SK-N-SH (cell line): ENCODE data around the gene PCK2. TPM values are rescaled to one million over a fixed set of nuclear protein-coding genes. Genes with fewer than 3 reads are reported as not detected.

Experiments used
- CTCF ChIA-PET: fragments of 300-600, 350-600 bp; formaldehyde crosslinking; extraction: SDS; loops from one replicate; lab custom pipeline; 2021; lab: Yijun Ruan, JAX
- POLR2A ChIA-PET: fragments of 350-600 bp; sonication (Branson Sonifier 250); formaldehyde crosslinking; extraction: SDS; loops from one replicate; lab custom pipeline; 2020; ENCODE audit warnings: antibody characterized with exemption, inconsistent platforms; lab: Yijun Ruan, JAX
- DNase-seq: peaks from one replicate; pipeline ENCODE4 v3.0.0; 2012
- H2AFZ ChIP-seq: fragments of 200-600 bp; sonication (generic); 2 replicates; pipeline ENCODE4 v1.8.1; 2016; ENCODE audit warnings: antibody characterized with exemption, mild to moderate bottlenecking, low read depth
- H3F3A ChIP-seq: fragments of 200-600 bp; sonication (generic); replicated peaks from 2 replicates; pipeline ENCODE3; 2016; ENCODE audit warnings: antibody characterized with exemption, mild to moderate bottlenecking; ENCODE audit not compliant: insufficient read depth
- H3K27ac ChIP-seq, 2 experiments: fragments of 200-500 bp in 1 of 2; fragments of 200-600 bp in 1 of 2; sonication (Bioruptor generic) in 1 of 2; sonication (generic), shearing (Covaris generic) in 1 of 2; 2 replicates each; pipeline versions ENCODE4 v1.5.1 to v1.6.1; 2014 to 2016; ENCODE audit warnings: low read depth in 2 of 2, inconsistent platforms in 1 of 2, low read length in 1 of 2, mild to moderate bottlenecking in 1 of 2, mixed read lengths in 1 of 2
- H3K27me3 ChIP-seq: fragments of 200-600 bp; sonication (generic), shearing (Covaris generic); 2 replicates; pipeline ENCODE4 v1.6.1; 2016; ENCODE audit warnings: mixed run types; ENCODE audit not compliant: insufficient read depth
- H3K36me3 ChIP-seq, 2 experiments: fragments of 200-500 bp in 1 of 2; fragments of 200-600 bp in 1 of 2; sonication (Bioruptor generic) in 1 of 2; sonication (generic) in 1 of 2; replicated peaks in 1 of 2; 2 replicates each; pipeline versions ENCODE3 to v1.5.1; 2014 to 2016; ENCODE audit warnings: low read length in 1 of 2, mild to moderate bottlenecking in 1 of 2; ENCODE audit not compliant: insufficient read depth in 2 of 2, control insufficient read depth in 1 of 2
- H3K4me1 ChIP-seq, 2 experiments: fragments of 200-500 bp in 1 of 2; fragments of 200-600 bp in 1 of 2; sonication (Bioruptor generic) in 1 of 2; sonication (generic), shearing (Covaris generic) in 1 of 2; 2 replicates each; pipeline versions ENCODE4 v1.5.1 to v1.6.1; 2014 to 2016; ENCODE audit warnings: low read depth in 1 of 2, low read length in 1 of 2, mixed run types in 1 of 2; ENCODE audit not compliant: insufficient read depth in 2 of 2, control insufficient read depth in 1 of 2
- H3K4me2 ChIP-seq: fragments of 200-600 bp; sonication (generic), shearing (Covaris generic); 2 replicates; pipeline ENCODE4 v1.6.1; 2017; ENCODE audit warnings: mixed run types
- H3K4me3 ChIP-seq, 2 experiments: fragments of 200-500 bp in 1 of 2; fragments of 200-600 bp in 1 of 2; sonication (Bioruptor generic) in 1 of 2; sonication (generic), shearing (Covaris generic) in 1 of 2; 2 replicates each; pipeline versions ENCODE4 v1.5.1 to v1.8.1; 2014 to 2016; ENCODE audit warnings: low read depth in 2 of 2, inconsistent platforms in 1 of 2, low read length in 1 of 2, mild to moderate bottlenecking in 1 of 2, mixed read lengths in 1 of 2, moderate library complexity in 1 of 2
- H3K79me2 ChIP-seq: fragments of 200-600 bp; sonication (generic); 2 replicates; pipeline ENCODE4 v1.8.1; 2017; ENCODE audit warnings: mild to moderate bottlenecking; ENCODE audit not compliant: insufficient read depth
- H3K9ac ChIP-seq: fragments of 200-600 bp; sonication (generic); 2 replicates; pipeline ENCODE4 v1.6.1; 2017; ENCODE audit warnings: mixed run types
- H3K9me2 ChIP-seq: fragments of 200-600 bp; sonication (generic); 2 replicates; pipeline ENCODE4 v1.6.1; 2017; ENCODE audit warnings: mixed run types
- H3K9me3 ChIP-seq: fragments of 200-600 bp; sonication (generic); 2 replicates; pipeline ENCODE4 v1.6.1; 2017; ENCODE audit warnings: mixed run types, mild to moderate bottlenecking, moderate library complexity
- H4K20me1 ChIP-seq: fragments of 200-600 bp; sonication (generic); 2 replicates; pipeline ENCODE4 v1.6.1; 2017; ENCODE audit warnings: mild to moderate bottlenecking, mixed run types; ENCODE audit not compliant: insufficient read depth
- POLR2AphosphoS5 ChIP-seq: IDR thresholded peaks from 2 replicates; pipeline ENCODE4 v1.6.1; 2012; ENCODE audit warnings: low read depth, low read length
- RFX5 ChIP-seq: IDR thresholded peaks from 2 replicates; pipeline ENCODE4 v1.6.1; 2012; ENCODE audit warnings: mild to moderate bottlenecking, improper control_type of control experiment, low read length
- RXRA ChIP-seq: IDR thresholded peaks from 2 replicates; pipeline ENCODE4 v1.4.0; 2012; ENCODE audit warnings: low read depth, mild to moderate bottlenecking, borderline replicate concordance
- SMC3 ChIP-seq: IDR thresholded peaks from 2 replicates; pipeline ENCODE4 v1.6.1; 2012; ENCODE audit warnings: low read depth, low read length, improper control_type of control experiment
- TAF1 ChIP-seq: IDR thresholded peaks from 2 replicates; pipeline ENCODE4 v1.6.1; 2012; ENCODE audit warnings: low read depth, mild to moderate bottlenecking, low read length, moderate library complexity, borderline replicate concordance
- TEAD4 ChIP-seq: IDR thresholded peaks from 2 replicates; pipeline ENCODE4 v1.4.0; 2012; ENCODE audit warnings: mild to moderate bottlenecking, borderline replicate concordance; ENCODE audit not compliant: insufficient read depth
- WGBS: methylation state at CpG from one replicate; pipeline ENCODE4 v1.1.6; 2017; ENCODE audit warnings: low lambda C conversion rate; 5-methylcytosine and 5-hydroxymethylcytosine counted together
- polyA plus RNA-seq, 3 experiments: library from polyadenylated mRNA; depleted of rRNA; stranded (reverse); fragments of >200 nt; gene quantifications; 2 replicates each; pipeline ENCODE4 v1.2.3, GENCODE V29; 2012
- TF ChIP-seq, protein P1 (sequence below): IDR thresholded peaks from 2 replicates; pipeline ENCODE4 v1.4.0; 2012; ENCODE audit warnings: low read depth
- TF ChIP-seq, protein P2 (sequence below): fragments of 150-350 bp; IDR thresholded peaks from 2 replicates; pipeline ENCODE4 v1.6.1; 2017; ENCODE audit warnings: antibody characterized with exemption, low read length, low read depth, borderline replicate concordance
- TF ChIP-seq, protein P3 (sequence below): fragments of 200-600 bp; sonication (generic); IDR thresholded peaks from 2 replicates; pipeline ENCODE4 v1.6.1; 2017; ENCODE audit warnings: antibody characterized with exemption, mild to moderate bottlenecking, moderate library complexity
- TF ChIP-seq, protein P4 (sequence below): IDR thresholded peaks from 2 replicates; pipeline ENCODE4; 2012
- TF ChIP-seq, protein P5 (sequence below): IDR thresholded peaks from 2 replicates; pipeline ENCODE4 v1.4.0; 2012; ENCODE audit warnings: low read depth, borderline replicate concordance

Gene PCK2
- polyA plus RNA-seq, 1 of the 3 experiments (the other 2 are of a cell fraction): 16.6 TPM

DNA sequence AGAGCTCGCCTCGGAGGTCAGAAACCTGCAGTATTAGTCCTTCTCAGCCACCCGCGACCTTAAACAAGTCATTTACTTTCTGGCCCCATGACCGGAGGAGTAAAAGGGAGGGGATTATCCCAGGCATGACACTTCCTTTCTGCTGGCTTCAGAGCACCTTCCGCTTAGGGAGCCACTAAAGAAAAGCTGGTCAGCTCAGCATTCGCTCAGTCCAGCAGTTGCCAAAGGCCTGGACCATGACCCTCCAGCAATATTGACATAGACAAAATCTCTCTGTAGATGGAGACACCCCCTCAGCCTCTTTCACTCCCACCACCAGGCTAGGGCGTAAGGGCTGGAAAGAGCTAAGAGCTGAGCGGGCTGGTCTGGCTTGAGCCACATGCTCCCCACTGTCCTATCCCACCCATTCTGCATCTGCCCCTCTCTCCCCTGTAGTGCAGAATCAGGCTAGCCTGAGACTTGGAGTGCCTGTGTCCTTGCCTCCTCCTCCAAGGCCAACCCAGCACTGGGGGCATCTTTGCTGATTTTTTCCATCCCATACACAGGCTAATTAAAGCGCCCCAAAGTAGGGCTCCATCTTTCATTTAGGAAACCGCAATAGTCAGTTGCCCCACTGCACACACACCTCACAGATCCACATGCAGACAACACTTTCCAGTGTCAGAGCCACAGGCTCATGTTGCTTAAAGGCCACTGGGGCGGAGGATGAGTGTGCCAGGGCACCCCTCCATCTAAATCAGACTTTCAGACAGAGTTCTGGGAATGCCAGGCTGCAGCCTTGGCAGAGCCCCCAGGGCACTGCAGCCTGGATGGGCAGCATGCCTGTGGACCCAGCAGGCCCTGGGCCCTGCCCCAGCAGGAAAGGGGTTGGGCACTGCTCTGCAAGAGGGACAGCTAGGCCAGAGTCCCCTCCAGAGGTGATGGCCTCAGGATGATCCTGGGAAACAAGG lies 26.7 kb upstream of the PCK2 start:
- TF ChIP-seq TEAD4 (no peak), SMC3 (no peak), RXRA (no peak), RFX5 (no peak), POLR2AphosphoS5 (no peak), TAF1 (no peak)
- TF ChIP-seq, protein P1, sequence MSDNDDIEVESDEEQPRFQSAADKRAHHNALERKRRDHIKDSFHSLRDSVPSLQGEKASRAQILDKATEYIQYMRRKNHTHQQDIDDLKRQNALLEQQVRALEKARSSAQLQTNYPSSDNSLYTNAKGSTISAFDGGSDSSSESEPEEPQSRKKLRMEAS: no peak
- TF ChIP-seq, protein P2, sequence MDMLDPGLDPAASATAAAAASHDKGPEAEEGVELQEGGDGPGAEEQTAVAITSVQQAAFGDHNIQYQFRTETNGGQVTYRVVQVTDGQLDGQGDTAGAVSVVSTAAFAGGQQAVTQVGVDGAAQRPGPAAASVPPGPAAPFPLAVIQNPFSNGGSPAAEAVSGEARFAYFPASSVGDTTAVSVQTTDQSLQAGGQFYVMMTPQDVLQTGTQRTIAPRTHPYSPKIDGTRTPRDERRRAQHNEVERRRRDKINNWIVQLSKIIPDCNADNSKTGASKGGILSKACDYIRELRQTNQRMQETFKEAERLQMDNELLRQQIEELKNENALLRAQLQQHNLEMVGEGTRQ: no peak
- TF ChIP-seq, protein P3, sequence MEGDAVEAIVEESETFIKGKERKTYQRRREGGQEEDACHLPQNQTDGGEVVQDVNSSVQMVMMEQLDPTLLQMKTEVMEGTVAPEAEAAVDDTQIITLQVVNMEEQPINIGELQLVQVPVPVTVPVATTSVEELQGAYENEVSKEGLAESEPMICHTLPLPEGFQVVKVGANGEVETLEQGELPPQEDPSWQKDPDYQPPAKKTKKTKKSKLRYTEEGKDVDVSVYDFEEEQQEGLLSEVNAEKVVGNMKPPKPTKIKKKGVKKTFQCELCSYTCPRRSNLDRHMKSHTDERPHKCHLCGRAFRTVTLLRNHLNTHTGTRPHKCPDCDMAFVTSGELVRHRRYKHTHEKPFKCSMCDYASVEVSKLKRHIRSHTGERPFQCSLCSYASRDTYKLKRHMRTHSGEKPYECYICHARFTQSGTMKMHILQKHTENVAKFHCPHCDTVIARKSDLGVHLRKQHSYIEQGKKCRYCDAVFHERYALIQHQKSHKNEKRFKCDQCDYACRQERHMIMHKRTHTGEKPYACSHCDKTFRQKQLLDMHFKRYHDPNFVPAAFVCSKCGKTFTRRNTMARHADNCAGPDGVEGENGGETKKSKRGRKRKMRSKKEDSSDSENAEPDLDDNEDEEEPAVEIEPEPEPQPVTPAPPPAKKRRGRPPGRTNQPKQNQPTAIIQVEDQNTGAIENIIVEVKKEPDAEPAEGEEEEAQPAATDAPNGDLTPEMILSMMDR: no peak
- TF ChIP-seq, protein P4, sequence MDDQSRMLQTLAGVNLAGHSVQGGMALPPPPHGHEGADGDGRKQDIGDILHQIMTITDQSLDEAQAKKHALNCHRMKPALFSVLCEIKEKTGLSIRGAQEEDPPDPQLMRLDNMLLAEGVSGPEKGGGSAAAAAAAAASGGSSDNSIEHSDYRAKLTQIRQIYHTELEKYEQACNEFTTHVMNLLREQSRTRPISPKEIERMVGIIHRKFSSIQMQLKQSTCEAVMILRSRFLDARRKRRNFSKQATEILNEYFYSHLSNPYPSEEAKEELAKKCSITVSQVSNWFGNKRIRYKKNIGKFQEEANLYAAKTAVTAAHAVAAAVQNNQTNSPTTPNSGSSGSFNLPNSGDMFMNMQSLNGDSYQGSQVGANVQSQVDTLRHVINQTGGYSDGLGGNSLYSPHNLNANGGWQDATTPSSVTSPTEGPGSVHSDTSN: no peak
- TF ChIP-seq, protein P5, sequence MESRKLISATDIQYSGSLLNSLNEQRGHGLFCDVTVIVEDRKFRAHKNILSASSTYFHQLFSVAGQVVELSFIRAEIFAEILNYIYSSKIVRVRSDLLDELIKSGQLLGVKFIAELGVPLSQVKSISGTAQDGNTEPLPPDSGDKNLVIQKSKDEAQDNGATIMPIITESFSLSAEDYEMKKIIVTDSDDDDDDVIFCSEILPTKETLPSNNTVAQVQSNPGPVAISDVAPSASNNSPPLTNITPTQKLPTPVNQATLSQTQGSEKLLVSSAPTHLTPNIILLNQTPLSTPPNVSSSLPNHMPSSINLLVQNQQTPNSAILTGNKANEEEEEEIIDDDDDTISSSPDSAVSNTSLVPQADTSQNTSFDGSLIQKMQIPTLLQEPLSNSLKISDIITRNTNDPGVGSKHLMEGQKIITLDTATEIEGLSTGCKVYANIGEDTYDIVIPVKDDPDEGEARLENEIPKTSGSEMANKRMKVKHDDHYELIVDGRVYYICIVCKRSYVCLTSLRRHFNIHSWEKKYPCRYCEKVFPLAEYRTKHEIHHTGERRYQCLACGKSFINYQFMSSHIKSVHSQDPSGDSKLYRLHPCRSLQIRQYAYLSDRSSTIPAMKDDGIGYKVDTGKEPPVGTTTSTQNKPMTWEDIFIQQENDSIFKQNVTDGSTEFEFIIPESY: no peak
- DNase-seq: peak; percentile 21
- H3K9ac ChIP-seq: no peak overlapping the region
- ChIA-PET CTCF (interaction anchor here (1.3 to 42.8 kb wide), 5 partner anchors 8 to 94 kb away, joined by 3 to 1159 read pairs (median 9); partner anchors contain the start of genes IRF9 and PCK2), POLR2A (interaction anchor here (0.7 kb wide), 2 partner anchors 13 to 15 kb away, joined by 3 read pairs; no protein-coding TSS in a partner anchor)
- no peak overlapping the region for H3K4me2 ChIP-seq
- no peaks in the 10 kb centered on the region for H4K20me1 ChIP-seq
- H3K27me3 ChIP-seq: no peaks in the 10 kb centered on the region; the same call in 1 of the 2 replicates
- 78% methylated on average over 12 of the region's 12 CpGs for WGBS
- no peaks in the 10 kb centered on the region for H3F3A ChIP-seq
- no peak overlapping the region for H3K27ac ChIP-seq
- no peaks in the 10 kb centered on the region; a peak in 1 of 4 replicates for H3K4me1 ChIP-seq
- H3K79me2 ChIP-seq: no peaks in the 10 kb centered on the region
- no peak overlapping the region for H2AFZ ChIP-seq
- H3K4me3 ChIP-seq: no peak overlapping the region
- H3K9me2 ChIP-seq: no peaks in the 10 kb centered on the region
- no peaks in the 10 kb centered on the region for H3K9me3 ChIP-seq
- H3K36me3 ChIP-seq: no peaks in the 10 kb centered on the region
